ENCODE measurements around the gene OSBPL10.

DNA sequence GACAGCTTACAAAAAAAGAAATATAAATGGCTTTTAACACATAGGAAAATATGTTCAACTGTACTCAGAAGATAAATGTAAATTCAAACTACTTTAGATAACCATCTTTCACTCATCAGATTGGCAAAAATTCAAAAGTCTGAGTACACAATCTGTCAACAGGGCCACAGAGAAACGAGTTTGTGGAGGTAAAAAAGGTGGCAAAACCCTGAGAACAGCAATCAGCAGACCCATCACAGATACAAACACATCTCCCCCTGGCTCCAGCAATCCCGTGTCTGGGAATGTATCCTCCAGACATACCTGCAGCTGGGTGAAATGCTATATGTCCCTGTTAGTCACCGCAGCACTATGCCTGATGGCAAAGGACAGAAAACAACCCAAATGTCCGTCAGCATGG, 149.5 kb downstream of the OSBPL10 start:
- TF ChIP-seq, protein P1, sequence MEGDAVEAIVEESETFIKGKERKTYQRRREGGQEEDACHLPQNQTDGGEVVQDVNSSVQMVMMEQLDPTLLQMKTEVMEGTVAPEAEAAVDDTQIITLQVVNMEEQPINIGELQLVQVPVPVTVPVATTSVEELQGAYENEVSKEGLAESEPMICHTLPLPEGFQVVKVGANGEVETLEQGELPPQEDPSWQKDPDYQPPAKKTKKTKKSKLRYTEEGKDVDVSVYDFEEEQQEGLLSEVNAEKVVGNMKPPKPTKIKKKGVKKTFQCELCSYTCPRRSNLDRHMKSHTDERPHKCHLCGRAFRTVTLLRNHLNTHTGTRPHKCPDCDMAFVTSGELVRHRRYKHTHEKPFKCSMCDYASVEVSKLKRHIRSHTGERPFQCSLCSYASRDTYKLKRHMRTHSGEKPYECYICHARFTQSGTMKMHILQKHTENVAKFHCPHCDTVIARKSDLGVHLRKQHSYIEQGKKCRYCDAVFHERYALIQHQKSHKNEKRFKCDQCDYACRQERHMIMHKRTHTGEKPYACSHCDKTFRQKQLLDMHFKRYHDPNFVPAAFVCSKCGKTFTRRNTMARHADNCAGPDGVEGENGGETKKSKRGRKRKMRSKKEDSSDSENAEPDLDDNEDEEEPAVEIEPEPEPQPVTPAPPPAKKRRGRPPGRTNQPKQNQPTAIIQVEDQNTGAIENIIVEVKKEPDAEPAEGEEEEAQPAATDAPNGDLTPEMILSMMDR (IDR thresholded peaks at IDR 0.05): no peak
- TF ChIP-seq POLR2A (IDR thresholded peaks at IDR 0.05): no peak
